GM18909 (cell line): Measurements from ENCODE around the gene FLOT2.
A peak's percentile ranks its signal among the peaks of the same experiment; 100 is the strongest.
"Not testable (repeated sequence)": the region's sequence is repeated elsewhere in the genome, so short reads cannot be mapped to it uniquely, and the experiment has no call there.

Source experiments
- ATAC-seq: cut with Tn5 transposase; IDR thresholded peaks from one replicate; pipeline ENCODE4 v1.9.1; 2021; ENCODE audit warnings: mild to moderate bottlenecking; ENCODE audit not compliant: unreplicated experiment, poor library complexity

Gene FLOT2

DNA sequence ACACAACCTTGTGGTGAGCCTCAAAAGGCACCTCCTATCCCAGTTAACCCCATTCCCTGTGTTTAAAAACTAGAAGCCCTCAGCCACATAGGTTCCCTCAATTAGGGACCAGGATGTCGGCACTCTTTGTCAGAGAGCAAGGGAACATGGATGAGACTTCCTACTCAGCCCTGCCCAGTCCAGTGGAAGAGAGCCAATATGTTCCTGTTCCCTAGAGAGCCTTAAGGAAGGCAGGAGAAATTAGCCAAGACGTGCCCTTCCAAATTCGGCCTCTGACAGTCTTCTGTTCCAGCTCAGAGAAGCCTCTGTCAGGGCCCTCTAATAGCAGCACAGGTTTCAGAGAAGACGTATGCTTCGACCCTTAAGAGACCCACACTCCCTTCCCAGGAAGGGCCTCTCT, 19.9 kb upstream of the FLOT2 start:
- no peak for ATAC-seq

DNA sequence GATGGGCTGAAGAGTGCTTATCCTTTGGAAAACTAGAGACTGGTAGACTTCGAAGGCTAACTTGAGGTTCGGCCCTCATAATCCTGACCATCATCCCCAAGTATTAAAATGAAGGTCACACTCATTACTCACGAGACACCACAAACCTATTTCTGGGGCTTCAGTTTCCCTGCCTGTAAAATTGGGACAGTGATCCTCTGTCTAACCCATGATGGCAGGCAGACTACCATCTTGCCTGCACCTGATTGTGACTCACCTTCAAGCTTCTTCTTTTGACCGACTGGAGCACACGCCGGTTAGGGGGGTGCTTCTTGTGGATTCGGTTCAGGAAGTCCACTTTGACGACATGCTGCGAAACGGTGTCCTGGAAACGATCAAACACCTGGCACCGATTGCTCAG, 19.5 kb upstream of the FLOT2 start:
- no peak for ATAC-seq

DNA sequence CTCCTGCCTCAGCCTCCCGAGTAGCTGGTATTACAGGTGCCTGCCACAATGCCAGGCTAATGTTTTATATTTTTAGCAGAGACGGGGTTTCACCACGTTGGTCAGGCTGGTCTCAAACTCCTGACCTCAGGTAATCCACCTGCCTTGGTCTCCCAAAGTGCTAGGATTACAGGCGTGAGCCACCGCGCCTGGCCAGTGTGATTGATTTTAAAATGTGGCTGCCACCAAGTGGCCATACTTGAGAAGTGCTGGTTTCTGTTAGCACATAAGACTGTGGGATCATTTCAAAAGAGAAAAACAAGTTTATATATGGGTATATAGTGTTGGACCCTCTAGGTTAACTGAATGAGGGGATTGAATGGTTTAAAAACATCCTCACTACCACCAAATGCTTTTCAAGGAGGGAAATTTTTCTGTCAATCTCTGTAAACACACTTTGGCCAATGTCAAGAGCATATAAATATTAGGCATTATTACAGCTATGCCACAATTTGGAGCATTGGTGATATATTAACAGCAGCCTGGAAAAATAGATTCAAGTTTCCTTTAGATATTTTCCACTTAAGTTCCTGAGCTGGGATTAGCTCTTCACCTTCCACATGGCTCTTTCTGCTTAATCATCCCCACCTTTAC, 18.9 kb upstream of the FLOT2 start:
- no peak for ATAC-seq

- ATAC-seq: no peak
These were observed 15.4 kb upstream of the FLOT2 start for GRCh38 chr17:28912938-28913333.

DNA sequence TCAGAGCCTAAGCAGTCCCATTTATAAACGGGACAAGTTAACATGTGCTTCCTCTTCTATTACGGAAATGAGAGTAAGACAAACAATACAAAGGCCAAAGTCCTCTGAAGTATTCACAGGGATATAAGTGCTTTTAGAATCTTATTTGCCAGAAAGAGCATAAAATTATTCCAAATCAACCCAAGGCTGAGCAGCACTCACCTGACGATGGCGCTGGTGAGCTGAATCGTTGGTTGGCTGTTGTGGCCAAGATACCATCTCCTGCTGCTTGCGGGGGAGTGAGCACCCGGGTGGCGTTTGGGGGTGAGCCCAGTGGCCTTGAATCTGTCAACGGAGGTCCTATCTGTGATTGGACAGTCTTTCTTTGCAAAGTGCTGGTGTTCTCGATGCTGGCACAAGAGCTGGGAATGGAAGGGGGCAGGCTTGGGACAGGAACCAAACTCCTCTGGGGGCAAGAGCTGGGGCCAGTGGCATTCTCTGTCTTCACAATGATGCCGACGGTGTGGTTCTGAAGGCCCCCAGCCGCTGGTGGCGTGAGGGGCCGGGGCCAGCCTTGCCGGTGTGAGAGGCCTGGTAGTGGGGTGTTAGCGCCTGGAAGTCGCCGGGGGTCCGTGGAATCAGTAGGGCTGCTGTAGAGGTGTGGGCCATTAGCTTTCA, 14.9 kb upstream of the FLOT2 start:
- ATAC-seq: no peak

GRCh38 chr17:28911411-28912045, 14.0 kb upstream of the FLOT2 start:
- ATAC-seq: no peak

- ATAC-seq: no peak
These were observed 13.0 kb upstream of the FLOT2 start for GRCh38 chr17:28910534-28910933.

DNA sequence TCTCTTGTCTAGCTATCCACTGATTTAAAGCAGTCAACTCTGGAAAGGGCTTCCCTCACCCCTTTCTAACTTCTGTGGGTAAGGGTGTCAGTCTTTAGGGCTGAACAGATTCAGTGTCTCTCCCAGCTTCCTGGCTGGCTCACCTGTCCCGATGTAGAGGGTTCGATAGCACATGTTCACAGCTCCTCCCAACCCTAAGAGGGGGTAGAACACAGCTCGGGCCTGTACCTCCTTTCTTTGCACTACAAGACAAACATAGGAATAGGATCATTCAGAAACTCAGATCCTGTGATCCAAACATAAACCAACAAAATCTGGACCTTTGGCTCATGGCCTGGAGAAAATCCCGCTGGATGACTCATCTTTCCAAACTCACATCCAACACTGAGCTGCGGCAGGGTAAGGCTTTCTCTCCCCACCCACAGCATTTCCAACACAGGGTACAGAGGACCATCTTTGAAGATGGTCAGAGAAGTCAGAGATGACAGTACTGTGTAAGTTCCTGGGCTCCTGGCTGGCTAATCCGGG, 11.2 kb upstream of the FLOT2 start:
- no peak for ATAC-seq

DNA sequence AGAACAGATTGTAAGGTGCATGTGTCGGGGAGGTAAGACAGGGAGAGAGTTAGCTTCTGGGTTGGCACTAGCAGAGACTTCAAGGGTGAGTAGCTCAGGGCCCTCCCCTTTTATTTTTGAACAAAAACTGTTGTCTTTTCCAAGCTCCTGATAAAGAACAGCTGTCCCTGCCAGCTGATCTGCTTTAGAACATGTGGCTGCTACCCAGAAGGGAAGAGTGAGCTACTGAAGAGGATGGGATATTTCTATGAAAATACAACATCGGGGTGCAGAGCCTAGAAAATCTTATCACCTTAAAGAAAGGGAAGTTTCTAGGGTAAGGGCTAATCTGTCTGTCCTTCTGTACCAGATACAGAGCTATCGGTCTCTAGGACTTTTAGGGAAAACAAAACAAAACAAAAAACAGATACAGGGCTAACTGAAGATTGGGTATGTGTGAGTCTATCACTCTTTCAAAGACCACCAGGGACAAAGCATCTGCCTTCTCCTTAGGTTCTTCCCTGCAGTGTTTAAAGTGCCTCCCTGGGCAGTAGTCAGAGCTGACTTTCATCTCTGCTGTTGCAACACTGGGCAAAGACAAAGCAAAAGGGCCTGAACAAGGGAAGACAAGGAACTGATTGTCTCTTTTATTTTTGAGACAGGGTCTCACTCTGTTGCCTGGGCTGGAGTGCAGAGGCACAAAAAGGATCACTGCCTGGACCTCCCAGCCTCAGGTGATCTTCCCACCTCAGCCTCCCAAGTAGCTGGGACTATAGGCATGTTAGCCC, 10.4 kb upstream of the FLOT2 start:
- no peak for ATAC-seq

DNA sequence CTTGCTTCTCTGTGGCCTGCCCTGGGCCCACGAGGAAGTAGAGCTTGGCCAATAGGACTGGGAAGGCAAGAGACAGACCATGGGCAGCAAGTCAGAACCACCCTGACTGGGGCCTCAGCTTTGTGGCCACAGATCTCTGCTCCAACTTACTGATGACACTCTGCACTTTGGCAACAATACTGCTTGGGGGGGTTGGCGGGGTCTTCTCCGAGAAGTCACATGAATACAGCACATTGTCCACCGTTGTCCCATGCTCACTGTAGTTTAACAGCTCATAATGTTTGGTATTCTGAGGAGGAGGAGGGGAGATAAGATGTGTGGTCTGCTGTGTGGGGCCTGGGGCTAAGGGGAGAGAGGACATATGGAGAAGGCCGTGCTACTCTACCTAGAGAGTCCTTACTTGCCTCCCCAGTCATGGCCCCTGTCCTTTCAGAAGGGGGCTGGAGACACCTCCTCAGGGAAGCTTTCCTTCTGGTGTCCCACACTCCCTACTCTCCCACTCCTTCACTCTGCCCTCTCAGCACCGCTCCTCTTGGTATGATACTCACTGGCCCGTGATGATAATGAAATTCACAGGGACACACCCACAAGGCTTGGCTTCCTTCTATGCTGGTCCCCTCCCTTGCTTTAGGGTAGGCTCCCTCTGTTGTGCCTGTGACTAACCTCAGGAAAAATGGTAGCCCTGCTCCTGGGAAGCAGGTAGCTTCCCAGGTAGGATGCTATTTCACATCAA, 9.3 kb upstream of the FLOT2 start:
- no peak for ATAC-seq

GRCh38 chr17:28906276-28906675, 8.7 kb upstream of the FLOT2 start:
- ATAC-seq: no peak

DNA sequence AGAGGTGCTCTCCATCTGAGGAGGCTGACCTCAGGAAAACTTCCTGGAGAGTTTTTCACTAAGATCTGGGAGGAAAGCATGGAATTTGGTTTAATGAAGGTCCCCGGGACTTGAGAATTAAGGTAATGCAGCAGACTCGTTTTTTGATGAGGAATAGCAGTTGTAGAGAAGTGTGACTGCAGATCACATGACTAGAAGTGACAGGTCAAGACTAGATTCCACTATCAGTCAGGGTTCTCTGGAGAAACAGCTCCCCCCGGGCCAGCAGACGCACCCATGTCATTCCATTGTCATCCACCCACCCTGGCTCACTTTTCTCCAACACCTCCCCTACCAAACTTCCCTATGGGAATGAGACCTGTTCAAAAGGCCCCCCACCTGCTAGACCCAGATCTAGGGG, 7.3 kb upstream of the FLOT2 start:
- no peak for ATAC-seq

DNA sequence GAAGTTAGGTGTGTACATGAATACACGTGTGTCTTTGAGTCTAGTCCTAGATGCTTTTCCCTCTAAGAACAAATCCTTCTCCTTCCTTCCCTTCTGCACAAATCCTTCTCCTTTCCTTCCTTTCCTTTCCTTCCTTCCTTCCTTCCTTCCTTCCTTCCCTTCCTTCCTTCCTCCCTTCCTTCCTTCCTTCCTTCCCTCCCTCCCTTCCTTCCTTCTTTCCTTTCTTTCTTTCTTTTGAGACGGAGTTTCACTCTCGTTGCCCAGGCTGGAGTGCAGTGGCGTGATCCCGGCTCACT, 6.0 kb upstream of the FLOT2 start:
- not testable (repeated sequence) for ATAC-seq

- peak; percentile 87 for ATAC-seq
These were observed 5.4 kb upstream of the FLOT2 start, which contains the start of gene DHRS13 for GRCh38 chr17:28902819-28903545. Gene DHRS13 (minus strand): TSS chr17:28903079. CDS start chr17:28902944, 135 bp downstream.

DNA sequence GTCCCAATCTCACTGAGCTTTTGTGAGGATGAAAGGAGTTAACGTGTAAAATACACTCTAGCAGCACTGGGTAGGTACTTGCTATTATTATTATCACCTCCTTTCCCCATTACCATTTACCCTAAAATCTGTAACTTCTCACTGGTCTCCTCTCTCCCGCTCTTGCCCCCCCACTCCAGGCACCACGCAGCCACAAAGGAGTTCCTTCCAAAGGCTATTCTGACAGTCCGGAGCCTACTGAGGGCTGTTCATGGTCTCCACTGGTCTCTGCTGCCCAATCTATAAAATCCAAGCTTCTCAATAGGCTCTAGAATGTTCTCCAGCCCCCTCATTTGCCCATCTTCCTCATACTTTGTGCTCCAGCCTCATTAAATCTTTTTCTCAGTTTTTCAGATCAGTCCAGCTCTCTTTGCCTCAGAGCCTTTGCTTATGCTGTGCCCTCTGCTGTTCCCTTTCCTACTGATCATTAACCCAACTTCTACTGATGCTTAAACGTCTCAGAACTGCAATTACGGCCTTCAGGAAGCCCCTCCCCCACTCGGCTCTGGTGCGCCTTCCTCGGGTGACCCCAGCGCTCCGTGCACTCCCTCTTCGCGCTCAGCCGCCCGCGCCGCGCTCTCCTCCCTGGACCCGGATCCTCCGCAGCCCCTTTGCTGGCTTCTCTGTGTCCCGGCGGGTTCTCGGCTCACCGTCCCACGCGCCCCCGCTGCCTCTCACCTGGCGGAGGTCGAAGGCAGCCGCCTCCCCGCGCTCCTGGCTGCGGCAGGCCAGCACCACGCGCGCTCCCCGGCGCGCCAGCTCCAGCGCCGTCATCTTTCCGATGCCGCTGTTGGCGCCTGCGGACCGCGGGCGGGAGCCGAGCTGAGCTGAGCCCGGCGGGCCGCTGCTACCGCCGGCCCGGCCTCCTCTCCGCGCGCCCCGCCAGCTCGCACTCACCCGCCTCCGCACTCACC, 4.6 kb upstream of the FLOT2 start:
- ATAC-seq: peak; percentile 46

DNA sequence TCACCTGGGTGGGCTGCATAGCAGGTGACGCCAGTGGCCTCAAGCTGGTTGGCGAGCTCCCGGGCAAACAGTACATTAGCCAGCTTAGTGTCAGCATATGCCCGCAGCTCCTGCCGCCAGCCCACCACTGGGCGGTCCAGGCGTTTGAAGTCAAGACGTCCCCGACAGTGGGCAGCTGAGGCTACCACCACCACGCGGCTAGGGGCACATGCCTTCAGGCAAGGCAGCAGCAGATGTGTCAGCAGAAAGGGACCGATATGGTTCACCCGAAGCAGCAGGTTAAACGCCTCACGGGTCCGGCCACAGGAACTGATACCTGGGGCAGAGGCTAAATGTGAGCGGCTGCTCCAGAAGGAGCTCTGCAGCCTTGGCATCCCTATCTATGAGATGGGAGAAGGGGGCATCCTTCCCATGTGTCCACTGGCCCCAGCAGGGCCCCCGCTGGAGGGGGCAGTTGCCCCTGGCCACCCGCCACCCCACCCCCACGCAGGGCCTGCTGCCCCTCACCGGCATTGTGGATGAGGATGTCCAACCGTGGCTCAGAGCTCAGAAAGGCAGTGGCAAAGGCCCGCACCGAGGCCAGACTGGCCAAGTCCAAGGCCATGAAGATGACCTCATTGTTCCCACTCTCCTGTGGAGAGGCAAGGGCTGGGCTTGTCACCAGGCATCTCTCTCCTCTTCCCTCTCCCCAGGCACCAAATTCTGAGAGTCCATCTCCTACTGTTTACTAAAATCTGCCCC, 3.6 kb upstream of the FLOT2 start:
- no peak for ATAC-seq

DNA sequence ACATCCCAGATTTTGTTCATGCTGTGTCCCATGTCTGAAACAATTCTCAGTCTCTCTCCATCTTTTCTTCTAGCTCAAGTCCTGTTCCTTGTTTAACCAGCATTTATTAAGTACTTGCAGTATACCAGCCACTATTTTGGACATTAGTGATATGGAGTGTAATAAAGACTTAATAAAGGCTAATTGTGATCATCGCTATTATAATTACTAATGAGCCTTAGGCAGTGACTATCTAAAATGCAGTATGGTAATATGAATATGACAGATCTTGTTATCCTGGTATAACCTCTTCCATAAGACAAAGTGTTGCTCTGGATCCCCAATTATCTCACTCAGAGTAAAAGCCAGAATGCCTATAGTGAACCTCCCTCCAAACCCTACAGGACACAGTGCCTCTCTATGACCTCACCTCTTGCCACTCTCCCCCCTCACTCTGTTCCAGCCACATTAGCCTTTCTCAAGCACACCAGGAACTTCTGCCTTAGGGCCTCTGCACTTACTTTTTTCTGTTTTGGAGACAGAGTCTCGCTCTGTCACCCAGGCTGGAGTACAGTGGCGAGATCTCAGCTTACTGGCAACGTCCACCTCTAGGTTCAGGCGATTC, 1.8 kb upstream of the FLOT2 start:
- no peak for ATAC-seq
